Body of pancreas (tissue), 4 donors: Measurements from ENCODE around the gene ZNF837.

Experiments used
- CTCF ChIP-seq, 7 experiments: fragments of 450-650 bp in 4 of 7; fragments of 200-600 bp in 3 of 7; sonication (generic) in 3 of 7; IDR thresholded peaks; one replicate each; pipeline ENCODE4 v1.5.1; 2016 to 2019; ENCODE audit warnings: antibody characterized with exemption in 7 of 7
- POLR2A ChIP-seq, 3 donors: fragments of 450-650 bp; IDR thresholded peaks; one replicate each; pipeline ENCODE4 v1.6.1; 2016; ENCODE audit warnings: antibody characterized with exemption in 3 of 3, mild to moderate bottlenecking in 2 of 3

- TF ChIP-seq CTCF (IDR thresholded peaks at IDR 0.05) (no peak), POLR2A (IDR thresholded peaks at IDR 0.05) (no peak)
Observed at GRCh38 chr19:58416604-58417003, 35.8 kb upstream of the ZNF837 start.
